DOHH2 (cell line): ENCODE measurements around the gene HS6ST1.

Experiments
- CTCF ChIP-seq: fragments of 200-600 bp; sonication (generic); IDR thresholded peaks from one replicate; pipeline ENCODE4 v1.5.1; 2014; ENCODE audit warnings: antibody characterized with exemption, mild to moderate bottlenecking, low read depth, low read length; ENCODE audit not compliant: poor library complexity, severe bottlenecking
- EZH2phosphoT487 ChIP-seq: fragments of 200-600 bp; sonication (generic); IDR thresholded peaks from 2 replicates; pipeline ENCODE4 v1.6.1; 2017; ENCODE audit warnings: borderline replicate concordance, mild to moderate bottlenecking, antibody characterized with exemption, low read length, moderate library complexity, mixed read lengths

DNA sequence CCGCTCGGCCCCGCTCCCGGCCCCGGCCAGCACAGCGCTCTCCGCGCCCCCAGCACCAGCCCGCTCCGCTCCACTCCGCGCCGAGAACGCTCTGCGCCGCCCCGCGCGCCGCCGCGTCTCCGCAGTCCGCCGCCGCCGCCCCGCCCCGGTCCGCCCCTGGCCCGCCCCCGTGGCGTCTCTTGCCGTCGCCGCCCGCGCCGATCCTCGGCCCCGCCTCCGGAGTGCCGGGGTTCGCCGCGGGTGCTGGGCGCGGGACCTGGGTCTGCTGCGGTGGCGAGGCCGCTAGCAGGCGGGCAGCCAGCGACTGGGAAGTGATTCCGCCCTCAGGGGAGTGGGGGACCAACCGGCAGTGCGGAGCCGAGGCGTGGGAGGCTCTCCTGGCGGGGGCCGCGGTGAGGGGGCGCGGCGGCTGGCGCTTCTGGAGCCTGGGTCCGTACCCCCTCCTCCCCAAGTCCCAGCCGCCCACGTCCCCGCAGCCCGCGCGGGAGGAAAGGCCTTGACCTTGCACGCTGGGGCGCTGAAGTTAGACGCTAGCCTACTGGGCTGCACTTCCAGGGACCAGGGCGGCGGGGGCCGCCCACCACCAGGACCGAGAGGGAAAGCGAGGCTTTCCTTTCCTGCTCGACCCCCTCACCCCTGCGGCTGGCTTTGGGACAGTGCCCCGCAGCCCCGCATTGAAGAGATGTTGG lies at the start of gene HS6ST1:
- TF ChIP-seq CTCF (no peak), EZH2phosphoT487 (no peak)
